Neural cell (in vitro differentiated cells): Measurements from ENCODE around the gene CCDC149.

Experiments used
- EP300 ChIP-seq: fragments of 450-650 bp; conservative IDR thresholded peaks from 2 replicates; pipeline ENCODE4 v1.6.1; 2014; ENCODE audit warnings: antibody characterized with exemption, mild to moderate bottlenecking, moderate library complexity; ENCODE audit not compliant: poor library complexity, severe bottlenecking
- EZH2 ChIP-seq: fragments of 200-600, 300-800 bp; shearing (Covaris generic), sonication (generic); IDR thresholded peaks from 2 replicates; pipeline ENCODE4 v1.6.1; 2014; ENCODE audit warnings: antibody characterized with exemption, low read length, borderline replicate concordance, mild to moderate bottlenecking; ENCODE audit not compliant: insufficient read depth, poor library complexity, severe bottlenecking
- POLR2AphosphoS5 ChIP-seq: IDR thresholded peaks from 2 replicates; pipeline ENCODE4 v1.6.1; 2012
- RAD21 ChIP-seq: fragments of 450-650 bp; conservative IDR thresholded peaks from 2 replicates; pipeline ENCODE4 v1.6.1; 2014; ENCODE audit warnings: antibody characterized with exemption, mild to moderate bottlenecking, moderate library complexity
- SMC3 ChIP-seq: fragments of 450-650 bp; conservative IDR thresholded peaks from 2 replicates; pipeline ENCODE4 v1.6.1; 2014; ENCODE audit warnings: antibody characterized with exemption, mild to moderate bottlenecking, moderate library complexity; ENCODE audit not compliant: poor library complexity
- TAF1 ChIP-seq: IDR thresholded peaks from 2 replicates; pipeline ENCODE4 v1.6.1; 2012; ENCODE audit warnings: low read depth
- TF ChIP-seq, protein P1 (sequence below): fragments of 450-650 bp; IDR thresholded peaks from 2 replicates; pipeline ENCODE4 v1.5.1; 2014; ENCODE audit warnings: antibody characterized with exemption, mild to moderate bottlenecking, moderate library complexity; ENCODE audit not compliant: poor library complexity, severe bottlenecking
- TF ChIP-seq, protein P2 (sequence below): IDR thresholded peaks from 2 replicates; pipeline ENCODE4 v1.6.1; 2012; ENCODE audit warnings: borderline replicate concordance

GRCh38 chr4:24894243-24894642 is 18.6 kb downstream of the CCDC149 start:
- TF ChIP-seq, protein P1, sequence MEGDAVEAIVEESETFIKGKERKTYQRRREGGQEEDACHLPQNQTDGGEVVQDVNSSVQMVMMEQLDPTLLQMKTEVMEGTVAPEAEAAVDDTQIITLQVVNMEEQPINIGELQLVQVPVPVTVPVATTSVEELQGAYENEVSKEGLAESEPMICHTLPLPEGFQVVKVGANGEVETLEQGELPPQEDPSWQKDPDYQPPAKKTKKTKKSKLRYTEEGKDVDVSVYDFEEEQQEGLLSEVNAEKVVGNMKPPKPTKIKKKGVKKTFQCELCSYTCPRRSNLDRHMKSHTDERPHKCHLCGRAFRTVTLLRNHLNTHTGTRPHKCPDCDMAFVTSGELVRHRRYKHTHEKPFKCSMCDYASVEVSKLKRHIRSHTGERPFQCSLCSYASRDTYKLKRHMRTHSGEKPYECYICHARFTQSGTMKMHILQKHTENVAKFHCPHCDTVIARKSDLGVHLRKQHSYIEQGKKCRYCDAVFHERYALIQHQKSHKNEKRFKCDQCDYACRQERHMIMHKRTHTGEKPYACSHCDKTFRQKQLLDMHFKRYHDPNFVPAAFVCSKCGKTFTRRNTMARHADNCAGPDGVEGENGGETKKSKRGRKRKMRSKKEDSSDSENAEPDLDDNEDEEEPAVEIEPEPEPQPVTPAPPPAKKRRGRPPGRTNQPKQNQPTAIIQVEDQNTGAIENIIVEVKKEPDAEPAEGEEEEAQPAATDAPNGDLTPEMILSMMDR = no peak
- TF ChIP-seq TAF1 (no peak), EZH2 (no peak), POLR2AphosphoS5 (no peak), RAD21 (no peak), EP300 (no peak), SMC3 (no peak)
- TF ChIP-seq, protein P2, sequence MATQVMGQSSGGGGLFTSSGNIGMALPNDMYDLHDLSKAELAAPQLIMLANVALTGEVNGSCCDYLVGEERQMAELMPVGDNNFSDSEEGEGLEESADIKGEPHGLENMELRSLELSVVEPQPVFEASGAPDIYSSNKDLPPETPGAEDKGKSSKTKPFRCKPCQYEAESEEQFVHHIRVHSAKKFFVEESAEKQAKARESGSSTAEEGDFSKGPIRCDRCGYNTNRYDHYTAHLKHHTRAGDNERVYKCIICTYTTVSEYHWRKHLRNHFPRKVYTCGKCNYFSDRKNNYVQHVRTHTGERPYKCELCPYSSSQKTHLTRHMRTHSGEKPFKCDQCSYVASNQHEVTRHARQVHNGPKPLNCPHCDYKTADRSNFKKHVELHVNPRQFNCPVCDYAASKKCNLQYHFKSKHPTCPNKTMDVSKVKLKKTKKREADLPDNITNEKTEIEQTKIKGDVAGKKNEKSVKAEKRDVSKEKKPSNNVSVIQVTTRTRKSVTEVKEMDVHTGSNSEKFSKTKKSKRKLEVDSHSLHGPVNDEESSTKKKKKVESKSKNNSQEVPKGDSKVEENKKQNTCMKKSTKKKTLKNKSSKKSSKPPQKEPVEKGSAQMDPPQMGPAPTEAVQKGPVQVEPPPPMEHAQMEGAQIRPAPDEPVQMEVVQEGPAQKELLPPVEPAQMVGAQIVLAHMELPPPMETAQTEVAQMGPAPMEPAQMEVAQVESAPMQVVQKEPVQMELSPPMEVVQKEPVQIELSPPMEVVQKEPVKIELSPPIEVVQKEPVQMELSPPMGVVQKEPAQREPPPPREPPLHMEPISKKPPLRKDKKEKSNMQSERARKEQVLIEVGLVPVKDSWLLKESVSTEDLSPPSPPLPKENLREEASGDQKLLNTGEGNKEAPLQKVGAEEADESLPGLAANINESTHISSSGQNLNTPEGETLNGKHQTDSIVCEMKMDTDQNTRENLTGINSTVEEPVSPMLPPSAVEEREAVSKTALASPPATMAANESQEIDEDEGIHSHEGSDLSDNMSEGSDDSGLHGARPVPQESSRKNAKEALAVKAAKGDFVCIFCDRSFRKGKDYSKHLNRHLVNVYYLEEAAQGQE = no peak
